GM12873 (cell line): ENCODE results near the gene BRAT1.

Experiments used
- TF ChIP-seq, protein P1 (sequence below): IDR thresholded peaks from 2 replicates; pipeline ENCODE4 v1.5.1; 2012; ENCODE audit warnings: low read depth, mild to moderate bottlenecking, moderate library complexity, low read length, control low read depth; ENCODE audit not compliant: insufficient read depth; ENCODE audit errors: missing control alignments

Gene BRAT1

DNA sequence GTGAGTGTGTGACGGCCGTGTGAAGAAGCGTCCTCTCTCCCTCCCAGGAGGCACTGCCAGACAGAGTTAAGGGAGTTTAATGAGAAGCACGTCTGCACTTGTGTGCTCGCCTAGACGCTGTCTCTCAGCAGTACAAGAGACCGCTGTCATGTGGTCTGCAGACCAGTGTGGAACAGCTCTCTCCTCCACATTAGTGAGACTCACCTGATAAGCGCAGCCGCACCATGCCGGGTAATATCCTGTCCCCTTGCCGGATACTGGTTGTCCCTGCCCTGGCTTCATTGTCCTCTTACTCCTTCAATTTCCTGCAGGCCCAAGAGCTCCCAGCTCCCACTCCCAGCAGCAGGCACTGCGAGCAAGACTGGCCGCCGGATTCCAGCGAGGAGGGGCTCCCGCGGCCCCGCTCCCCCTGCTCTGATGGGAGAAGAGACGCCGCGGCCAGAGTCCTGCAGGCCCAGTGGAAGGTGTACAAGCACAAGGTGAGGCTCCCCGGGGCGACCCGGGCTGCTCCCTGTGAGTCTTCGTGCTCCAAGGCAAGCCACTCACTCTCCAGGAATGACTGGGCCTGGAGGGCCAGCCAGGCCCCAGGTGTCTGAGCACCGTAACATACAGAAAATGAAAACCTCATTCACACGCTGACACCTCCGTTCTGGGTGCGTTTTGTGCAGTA lies 43.0 kb upstream of the BRAT1 start:
- TF ChIP-seq, protein P1, sequence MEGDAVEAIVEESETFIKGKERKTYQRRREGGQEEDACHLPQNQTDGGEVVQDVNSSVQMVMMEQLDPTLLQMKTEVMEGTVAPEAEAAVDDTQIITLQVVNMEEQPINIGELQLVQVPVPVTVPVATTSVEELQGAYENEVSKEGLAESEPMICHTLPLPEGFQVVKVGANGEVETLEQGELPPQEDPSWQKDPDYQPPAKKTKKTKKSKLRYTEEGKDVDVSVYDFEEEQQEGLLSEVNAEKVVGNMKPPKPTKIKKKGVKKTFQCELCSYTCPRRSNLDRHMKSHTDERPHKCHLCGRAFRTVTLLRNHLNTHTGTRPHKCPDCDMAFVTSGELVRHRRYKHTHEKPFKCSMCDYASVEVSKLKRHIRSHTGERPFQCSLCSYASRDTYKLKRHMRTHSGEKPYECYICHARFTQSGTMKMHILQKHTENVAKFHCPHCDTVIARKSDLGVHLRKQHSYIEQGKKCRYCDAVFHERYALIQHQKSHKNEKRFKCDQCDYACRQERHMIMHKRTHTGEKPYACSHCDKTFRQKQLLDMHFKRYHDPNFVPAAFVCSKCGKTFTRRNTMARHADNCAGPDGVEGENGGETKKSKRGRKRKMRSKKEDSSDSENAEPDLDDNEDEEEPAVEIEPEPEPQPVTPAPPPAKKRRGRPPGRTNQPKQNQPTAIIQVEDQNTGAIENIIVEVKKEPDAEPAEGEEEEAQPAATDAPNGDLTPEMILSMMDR = no peak

DNA sequence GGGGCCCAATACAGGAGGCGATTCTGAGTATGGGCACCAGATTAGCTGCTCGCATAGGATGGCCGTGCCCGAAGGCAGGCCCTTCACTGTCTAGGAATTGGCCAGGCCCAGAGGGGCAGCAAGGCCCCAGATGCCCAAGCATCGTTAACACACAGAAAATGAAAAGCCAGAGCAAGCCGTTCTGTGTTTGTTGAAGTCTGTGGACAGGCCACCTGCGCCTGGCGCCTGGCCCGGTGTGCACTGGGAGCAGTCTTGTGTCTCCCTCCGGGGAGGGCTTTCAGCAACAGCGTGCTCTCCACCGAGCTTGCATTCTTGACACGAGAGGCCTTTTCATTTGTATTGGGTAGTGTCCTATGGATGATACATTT lies 41.9 kb upstream of the BRAT1 start:
- TF ChIP-seq, protein P1 = no peak

DNA sequence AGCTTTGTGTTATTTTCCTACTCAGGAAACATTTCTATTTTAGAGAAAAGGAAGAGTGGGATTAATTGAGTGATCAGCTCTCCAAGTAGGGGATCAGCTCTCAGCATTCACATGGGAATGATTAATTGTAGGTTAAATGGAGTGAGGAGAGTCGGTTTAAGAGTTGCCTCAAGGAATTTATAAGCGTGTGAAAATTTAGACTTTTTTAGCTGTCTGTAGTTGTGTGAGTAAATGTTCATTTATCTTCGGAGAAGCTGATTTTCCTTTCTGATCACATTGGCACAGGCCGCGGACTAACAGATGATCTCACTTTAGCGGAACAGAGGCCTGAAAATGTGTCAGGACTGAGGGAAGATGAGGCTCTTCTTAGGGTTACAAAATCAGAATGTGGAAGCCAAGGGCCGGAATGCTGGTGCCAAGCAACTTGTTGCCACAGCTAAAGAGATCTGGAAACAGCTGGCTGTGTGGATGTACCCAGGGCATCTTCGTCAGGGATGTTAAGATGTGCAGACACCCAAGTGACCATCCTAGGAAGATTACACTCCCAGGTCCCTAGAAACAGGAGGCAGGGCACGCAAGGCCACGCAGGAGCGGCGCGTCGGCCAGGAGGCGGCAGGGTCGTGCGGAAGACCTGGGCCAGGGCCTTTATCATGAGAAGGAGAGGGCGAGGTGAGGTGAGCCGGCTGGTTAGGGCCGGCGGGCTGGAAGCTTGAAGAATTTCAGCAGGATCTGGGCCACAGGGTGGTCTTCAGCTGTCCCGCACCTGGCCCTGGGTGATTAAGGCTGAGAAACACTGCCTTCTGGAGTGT lies 41.3 kb upstream of the BRAT1 start:
- TF ChIP-seq, protein P1 = no peak

DNA sequence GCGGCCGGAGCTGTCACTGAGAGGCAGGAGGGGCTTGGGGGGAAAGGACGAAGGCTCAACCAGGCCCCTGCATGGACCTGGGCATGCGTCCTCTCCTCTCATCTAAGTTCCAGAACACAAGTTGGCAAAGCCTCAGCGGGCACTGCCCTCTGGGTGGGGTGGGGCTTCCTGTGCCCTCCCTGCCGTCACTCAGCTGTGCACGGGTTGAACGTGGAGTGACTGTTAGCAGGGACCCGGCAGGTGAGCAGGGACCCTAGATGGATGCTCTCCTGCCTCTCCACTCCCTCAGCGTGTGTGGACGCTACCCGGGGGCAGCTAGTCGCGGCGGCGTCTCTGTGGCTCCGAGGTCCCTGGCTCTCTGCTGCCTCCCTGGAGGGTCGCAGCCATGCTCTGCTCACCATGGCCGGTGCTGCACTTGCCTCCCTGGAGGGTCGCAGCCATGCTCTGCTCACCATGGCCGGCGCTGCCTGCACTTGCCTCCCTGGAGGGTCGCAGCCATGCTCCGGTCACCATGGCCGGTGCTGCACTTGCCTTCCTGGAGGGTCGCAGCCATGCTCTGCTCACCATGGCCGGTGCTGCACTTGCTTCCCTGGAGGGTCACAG lies 40.0 kb upstream of the BRAT1 start:
- TF ChIP-seq, protein P1 = no peak

DNA sequence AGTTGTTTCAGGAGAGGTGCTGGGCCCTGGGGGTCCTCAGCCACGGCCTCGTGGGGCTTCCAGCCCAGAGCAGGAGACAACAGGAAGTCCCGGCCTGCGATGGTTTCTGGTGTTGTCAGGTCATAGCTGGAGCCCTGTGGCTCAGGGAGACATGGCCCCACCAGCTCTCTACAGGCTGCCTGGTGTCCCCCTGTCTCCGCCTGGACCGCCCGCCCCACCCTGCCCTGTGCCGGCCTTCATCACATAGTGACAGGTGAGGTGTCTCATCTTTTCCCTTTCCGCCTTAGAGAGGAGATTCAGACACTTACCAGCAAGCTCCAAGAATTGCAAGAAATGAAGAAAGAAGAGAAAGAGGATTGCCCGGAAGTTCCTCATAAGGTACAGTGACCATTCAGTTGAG lies 39.3 kb upstream of the BRAT1 start:
- TF ChIP-seq, protein P1 = no peak

DNA sequence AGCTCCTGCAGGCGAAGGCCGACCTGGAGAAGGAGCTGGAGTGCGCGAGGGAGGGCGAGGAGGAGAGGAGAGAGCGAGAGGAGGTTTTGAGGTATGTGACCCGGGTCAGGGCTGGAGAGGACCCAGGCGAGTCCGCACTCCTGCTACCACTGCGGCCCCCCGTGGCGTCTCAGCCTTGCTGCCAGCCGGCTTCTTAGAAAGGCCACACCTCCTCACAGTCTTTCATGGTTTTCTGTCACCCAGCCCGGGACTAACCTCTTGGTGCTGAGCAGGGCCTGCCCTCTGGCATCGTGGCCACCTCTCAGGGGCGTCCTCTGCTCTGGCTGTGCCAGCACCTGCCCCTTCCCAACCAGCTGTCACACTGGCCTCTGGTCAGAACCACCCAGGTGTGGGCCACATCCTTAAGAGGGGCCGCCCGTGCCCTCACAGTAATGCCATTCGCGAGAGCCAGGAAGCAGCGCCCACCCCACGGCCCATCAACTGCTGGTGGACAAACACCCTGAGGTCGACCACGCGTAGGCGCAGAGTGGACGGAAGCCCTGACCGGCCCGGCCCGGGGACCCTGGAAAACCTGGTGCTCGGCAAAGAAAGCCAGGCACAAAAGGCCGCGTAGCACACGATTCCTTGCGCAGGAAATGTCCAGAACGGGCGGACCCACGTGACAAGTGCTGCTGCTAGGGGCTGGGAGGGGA lies 37.9 kb upstream of the BRAT1 start:
- TF ChIP-seq, protein P1 = no peak
